Activated CD8-positive, alpha-beta memory T cell treated with anti-CD3 and anti-CD28 coated beads, Interleukin-2, amount 50 U/mL, for 24 hours (primary cell): ENCODE data around the gene SLC14A1.

Source experiments
- DNase-seq: peaks from one replicate; pipeline ENCODE4 v3.0.0-alpha.2; 2020; ENCODE audit errors: extremely low read depth

Gene SLC14A1

GRCh38 chr18:45723567-45724355, at the start of gene SLC14A1:
TSS of gene SLC14A1 (plus strand) at chr18:45724181. CDS start at chr18:45730321, 6,140 bp downstream.
- no peak for DNase-seq

DNA sequence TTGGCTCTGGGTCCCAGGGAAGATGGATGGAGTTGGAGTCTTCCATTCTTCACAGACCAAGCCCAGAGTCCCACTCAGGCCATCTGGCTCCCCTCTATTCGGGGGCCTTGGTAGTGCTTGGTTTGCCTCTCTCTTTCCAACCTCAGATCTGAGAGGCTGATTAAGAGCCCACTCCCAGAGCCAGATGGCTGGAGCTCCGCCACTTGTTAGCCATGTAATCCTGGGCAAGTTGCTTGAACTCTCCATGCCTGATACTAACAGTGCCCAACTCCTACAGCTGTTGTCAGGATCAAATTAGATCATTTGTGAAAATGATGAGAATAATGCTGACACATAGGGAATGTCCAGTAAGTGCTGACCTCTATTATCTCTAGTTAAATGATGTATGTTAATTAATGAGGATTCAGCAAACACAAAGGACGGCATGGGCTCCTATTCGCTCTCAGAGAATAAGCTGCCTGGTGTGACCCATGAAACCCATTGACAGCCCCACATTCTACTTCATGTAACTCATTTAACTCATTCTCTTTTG, 46.6 kb upstream of the SLC14A1 start:
- no peak for DNase-seq

- DNase-seq = no peak
These were observed 45.5 kb upstream of the SLC14A1 start for GRCh38 chr18:45678441-45678840.

DNA sequence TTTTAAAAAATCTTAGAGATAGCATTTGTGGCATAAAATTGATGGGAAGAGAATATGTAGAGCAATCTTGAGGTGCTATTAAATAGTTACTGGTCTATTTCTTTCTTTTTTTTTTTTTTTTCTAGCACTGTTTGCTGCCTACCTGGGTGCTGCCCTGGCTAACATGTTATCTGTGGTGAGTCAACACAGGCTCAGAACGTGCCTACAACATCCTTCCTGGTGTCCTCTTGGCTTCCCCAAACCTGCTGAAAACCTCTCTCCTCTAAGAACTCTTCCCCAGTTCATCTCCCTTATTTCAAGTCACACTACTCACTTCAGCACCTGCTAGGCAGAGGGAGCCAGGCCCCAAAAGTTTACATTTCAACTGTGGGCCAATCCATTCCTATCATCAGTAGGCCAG, 45.1 kb upstream of the SLC14A1 start:
- no peak for DNase-seq

- no peak for DNase-seq
These were observed 43.8 kb upstream of the SLC14A1 start for GRCh38 chr18:45680066-45680690.

DNA sequence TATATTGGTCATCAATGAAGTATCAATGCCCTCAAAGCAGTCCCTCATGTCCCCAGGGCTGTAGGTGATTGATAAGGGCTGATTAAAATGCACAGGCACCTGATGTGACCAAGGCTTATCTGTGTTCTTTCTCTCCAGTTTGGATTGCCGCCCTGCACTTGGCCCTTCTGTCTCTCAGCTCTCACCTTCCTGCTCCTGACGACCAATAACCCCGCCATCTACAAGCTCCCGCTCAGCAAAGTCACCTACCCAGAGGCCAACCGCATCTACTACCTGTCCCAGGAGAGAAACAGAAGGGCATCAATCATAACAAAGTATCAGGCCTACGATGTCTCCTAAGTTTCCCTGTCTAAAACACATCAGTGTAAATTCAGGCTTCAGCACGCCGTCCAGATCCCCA, 41.8 kb upstream of the SLC14A1 start:
- DNase-seq = no peak

- no peak for DNase-seq
These were observed 39.5 kb upstream of the SLC14A1 start for GRCh38 chr18:45684341-45685115.

DNA sequence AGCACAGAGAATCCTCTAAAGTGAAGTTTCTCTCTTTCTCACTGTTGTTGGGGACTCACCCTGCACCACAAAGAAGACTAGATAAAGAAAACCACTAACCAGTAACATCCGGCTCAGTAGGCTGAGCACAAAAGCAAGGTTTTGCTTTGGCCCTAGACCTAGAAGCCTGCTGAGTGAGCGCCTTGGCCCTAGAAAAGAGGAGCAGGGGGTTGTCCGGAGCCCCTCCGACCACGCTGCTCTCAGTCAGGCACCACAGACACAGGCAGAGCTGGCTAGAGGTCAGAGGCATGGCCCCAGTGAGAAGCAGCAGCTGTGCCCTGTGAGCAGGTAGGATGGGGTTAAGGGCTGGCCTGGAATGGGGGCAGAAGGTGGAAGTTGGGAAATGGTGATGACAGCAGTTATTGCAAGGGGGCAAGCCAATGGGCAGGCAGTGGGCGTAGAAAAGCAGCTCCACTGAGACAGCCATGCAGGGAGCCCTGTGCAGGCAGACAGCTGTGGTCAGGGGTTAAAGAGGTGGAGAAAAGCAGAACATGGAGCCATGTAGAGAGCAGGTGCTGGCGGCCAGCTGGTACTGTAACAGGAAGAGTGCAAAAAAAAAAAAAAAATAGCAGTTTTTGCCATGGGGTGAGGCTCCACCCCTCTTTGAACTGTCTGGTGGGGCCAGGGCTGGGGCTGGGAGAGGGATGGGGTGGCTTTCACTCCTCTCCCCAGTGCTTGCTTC, 36.9 kb upstream of the SLC14A1 start:
- no peak for DNase-seq

GRCh38 chr18:45687621-45688020, 36.4 kb upstream of the SLC14A1 start:
- DNase-seq = no peak

- DNase-seq = no peak
These were observed 35.9 kb upstream of the SLC14A1 start for GRCh38 chr18:45688113-45688512.

- no peak for DNase-seq
These were observed 35.1 kb upstream of the SLC14A1 start for GRCh38 chr18:45688833-45689232.

GRCh38 chr18:45689396-45689795, 34.6 kb upstream of the SLC14A1 start:
- DNase-seq = no peak

DNA sequence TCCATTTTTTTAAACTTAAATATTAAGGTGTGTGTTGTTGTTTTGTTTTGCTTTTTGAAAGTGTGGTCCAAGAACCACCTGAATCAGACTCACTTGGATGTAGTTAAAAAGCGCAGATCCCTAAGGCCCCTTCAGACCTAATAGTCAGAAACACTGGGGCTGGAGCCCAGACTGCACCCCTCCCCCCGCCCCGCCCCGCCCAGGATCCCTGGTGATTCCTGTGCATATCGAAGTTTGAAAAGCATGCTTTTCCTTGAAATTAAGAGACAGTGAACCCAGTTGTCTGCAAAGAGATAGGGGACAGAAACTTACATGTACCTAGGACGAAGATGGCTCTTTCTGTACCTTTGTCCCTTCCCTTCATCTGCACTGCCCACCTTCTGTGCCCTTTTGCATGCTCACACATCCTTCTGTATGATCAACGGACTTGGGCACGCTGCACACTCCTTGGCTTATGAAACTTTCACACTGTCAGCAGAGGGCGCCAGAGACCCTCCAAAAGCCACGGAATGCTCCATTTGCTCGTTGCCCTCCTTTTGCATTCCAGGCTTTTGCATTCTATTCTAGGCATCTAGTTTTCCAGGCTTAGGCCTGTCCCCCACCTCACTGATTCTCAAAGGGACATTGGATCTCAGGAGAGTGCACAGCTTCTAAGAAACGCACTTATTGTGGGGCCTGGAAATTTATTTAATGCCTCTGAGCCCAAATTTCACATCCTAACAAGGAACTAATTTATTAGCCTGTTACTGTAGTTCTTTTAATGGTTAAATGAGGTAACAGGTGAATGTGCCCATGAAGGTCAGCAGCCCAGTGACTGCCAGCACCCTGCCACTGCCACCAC, 32.8 kb upstream of the SLC14A1 start:
- peak; percentile 58 for DNase-seq

GRCh38 chr18:45691816-45692179, 32.2 kb upstream of the SLC14A1 start:
- no peak for DNase-seq

DNA sequence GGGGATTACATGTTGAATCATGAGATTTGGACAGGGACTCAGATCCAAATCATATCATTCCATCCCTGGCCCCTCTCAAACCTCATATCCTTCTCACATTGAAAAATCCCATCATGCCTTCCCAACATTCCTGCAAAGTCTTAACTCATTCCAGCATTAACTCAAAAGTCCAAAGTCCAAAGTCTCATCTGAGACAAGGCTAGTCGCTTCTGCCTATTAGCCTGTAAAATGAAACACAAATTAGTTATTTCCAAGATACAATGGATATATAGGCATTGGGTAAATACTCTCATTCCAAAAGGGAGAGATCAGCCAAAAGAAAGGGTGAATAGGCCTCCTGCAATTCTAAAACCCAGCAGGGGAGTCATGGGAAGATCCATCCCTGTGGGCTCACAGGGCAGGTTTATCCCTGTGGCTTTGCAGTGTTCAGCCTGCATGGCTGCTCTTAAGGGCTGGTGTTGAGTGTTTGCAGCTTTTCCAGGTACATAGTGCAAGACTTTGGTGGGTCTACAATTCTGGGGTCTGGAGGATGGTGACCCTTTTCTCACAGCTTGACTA, 21.2 kb upstream of the SLC14A1 start:
- no peak for DNase-seq

GRCh38 chr18:45708831-45709230, 15.2 kb upstream of the SLC14A1 start:
- no peak for DNase-seq

- DNase-seq = no peak
These were observed 11.9 kb upstream of the SLC14A1 start for GRCh38 chr18:45712061-45712460.

- no peak for DNase-seq
These were observed 10.7 kb upstream of the SLC14A1 start for GRCh38 chr18:45713239-45713638.

GRCh38 chr18:45715212-45715780, 8.7 kb upstream of the SLC14A1 start:
- no peak for DNase-seq

DNA sequence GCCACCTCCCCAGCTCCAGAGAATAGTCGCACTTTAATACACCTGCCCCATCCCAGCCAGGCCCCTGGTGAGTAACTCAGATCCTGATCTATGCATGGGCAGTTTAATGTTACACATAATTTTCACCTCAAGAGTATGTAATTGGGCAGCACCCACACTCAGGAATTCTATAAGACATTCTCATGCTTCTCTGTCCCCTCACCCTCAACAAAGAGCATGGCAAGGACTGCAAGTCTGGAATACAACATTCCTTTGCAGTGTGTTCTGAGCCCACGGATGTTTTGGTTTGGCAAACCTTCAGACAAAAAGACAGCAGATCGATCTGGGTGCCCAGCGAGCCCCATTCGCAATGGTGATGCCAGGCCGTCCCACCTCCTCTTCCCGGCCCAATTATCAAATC, 4.9 kb upstream of the SLC14A1 start:
- no peak for DNase-seq
